Myocyte (in vitro differentiated cells): Measurements from ENCODE around the gene TNNI3K. TPM values are rescaled to one million over a fixed set of nuclear protein-coding genes. Genes with fewer than 3 reads are reported as not detected.

Experiments
- DNase-seq: peaks from one replicate; pipeline ENCODE4 v3.0.0-alpha.2; 2012; ENCODE audit warnings: low read depth
- total RNA-seq: library from RNA; depleted of rRNA; stranded (reverse); fragments of >200 nt; gene quantifications from 2 replicates; pipeline ENCODE4 v1.2.3, GENCODE V29; 2014

Gene TNNI3K
- total RNA-seq, 1 donor from 2014 or later, result 0.70 TPM

DNA sequence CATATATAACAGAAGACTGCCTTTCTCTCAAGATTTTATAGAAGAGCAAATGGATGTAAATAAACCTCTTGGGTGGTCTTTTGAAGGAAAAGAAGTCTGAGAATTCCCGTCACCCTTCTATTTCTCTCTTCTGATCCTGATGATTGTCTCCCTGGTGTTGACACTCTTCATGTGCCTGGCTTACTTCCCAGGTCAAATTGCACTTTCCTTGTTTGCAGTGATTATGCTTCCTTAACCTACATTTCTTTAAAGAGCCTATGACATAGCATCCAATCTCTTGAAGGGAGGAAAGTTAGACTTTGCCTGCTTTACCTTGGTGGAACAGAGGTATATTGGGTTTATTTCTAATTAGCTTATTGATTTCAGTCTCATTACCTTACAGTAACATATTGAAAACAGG is 197.1 kb downstream of the TNNI3K start:
- DNase-seq, result no peak

DNA sequence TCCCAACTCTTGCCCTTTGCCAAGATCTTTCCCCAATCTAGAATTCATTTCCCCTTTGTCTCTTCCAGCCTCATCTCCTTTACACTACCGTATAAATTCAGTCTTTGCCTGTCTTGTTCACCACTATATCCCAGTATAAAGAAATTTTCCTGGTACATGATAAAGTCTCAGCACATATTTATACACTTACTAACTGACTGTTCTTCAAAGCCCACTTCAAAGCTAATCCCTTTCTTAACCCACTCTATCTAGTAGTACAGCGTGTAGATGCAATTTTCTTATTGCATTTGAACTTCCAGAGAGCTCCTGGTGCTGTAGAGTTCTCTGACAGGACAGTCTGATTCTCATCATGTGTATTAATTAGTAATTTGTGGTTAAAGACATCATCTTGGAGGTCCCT is 199.1 kb downstream of the TNNI3K start:
- no peak for DNase-seq

DNA sequence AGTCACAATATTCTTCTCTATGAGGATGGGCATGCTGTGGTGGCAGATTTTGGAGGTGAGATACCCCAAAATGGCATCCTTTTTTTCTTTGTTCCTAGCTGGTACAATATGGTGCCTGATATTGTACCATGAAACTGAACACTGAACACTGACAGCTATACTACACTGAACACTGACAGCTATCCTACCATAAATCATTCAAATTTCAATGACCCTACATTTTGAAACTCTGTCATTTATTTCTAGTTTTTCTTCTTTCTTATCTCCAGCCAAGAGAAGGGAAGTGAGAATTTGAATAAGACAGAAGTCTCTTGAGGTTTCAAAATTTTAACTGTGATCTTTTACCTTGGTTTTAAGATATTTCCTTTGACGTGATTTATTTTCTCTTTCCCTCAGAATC is 200.9 kb downstream of the TNNI3K start:
- no peak for DNase-seq

DNA sequence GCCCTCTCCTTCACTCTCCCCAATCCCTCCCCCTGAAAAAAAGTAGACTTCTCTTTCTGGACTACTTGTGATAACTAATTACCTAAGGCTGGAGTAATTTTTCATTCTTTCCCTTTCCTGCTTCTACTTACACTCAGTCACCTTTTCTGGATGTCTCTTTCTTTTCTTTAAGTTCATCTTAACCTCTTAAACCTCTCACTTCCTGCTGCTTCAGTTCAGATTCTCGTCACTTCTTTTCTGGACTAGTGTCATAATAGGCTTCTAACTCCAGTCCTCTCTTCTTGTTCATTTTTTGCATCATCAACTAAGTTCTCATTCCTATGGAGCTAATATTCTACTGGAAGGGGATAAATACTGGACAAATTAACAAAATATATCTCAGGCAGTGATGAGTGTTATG is 201.8 kb downstream of the TNNI3K start:
- no peak for DNase-seq

DNA sequence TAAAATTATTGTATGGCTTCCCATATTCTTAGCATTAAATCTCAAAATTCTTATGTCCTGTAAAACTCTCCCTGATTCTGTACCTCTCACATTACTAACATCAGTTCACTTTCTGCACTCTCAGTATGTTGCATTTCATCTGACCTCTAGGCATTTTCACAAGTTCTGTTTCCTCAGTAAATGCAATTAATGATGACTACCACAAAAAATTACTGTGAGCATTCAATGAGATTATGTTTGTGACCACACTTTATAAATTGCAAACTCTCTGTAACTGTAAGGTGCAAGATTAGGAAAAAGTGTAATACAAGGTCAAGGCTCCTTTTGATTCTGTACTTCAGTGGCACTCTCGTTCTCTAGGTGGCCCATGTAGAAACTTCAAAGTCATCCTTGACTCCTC is 216.8 kb downstream of the TNNI3K start:
- DNase-seq, result no peak

DNA sequence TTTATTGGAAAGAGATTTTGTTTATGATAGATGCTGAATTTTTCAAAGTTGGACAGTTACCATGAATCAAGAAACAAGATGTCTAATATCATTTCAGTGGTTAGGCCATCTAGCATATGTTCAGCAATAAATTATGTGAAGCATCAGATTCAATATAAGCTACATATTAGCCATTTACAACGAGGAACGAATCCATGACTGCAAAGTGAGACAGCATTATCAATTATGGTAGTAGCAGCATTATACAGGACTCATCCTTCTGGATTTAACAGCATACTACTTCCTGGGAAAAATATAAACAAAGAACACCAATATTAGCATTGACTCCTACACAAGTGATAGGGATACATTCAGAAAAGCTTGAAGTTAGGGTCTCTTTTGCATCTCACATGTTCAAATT is 218.1 kb downstream of the TNNI3K start:
- no peak for DNase-seq

DNA sequence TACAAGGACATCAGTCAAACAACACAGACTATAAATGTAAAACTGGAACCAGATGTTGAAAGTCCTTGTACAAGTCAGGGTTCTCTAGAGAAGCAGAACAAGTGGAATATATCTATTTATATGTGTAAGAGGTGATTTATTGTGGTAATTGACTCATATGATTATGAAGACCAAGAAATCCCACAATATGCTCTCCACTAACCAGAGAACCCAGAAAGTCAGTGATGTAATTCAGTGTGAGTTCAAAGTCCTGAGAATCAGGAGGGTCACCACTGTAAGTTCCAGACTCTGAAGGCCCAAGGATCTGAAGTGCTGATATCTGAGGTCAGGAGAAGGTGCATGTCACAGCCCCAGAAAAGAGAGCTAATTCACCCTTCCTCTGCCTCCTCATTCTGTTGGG is 220.2 kb downstream of the TNNI3K start:
- DNase-seq, result no peak

DNA sequence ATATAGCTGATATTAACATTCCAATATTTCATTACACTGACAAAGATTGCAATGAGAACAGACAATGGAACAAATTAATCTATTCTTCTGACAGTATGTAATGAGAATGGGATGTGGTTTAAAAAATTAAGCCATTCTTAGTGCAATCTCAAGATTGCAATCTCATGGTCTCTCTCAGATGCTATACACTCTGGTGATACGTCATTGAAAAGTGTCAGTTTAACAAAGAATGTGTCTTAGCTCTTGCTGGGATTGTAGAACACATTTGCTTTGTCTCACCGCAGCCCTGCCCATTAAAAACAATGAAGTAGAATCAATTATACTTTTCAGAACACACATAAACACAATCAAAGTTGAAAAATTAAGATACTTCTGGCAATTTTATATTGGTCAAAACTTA is 222.1 kb downstream of the TNNI3K start:
- no peak for DNase-seq

DNA sequence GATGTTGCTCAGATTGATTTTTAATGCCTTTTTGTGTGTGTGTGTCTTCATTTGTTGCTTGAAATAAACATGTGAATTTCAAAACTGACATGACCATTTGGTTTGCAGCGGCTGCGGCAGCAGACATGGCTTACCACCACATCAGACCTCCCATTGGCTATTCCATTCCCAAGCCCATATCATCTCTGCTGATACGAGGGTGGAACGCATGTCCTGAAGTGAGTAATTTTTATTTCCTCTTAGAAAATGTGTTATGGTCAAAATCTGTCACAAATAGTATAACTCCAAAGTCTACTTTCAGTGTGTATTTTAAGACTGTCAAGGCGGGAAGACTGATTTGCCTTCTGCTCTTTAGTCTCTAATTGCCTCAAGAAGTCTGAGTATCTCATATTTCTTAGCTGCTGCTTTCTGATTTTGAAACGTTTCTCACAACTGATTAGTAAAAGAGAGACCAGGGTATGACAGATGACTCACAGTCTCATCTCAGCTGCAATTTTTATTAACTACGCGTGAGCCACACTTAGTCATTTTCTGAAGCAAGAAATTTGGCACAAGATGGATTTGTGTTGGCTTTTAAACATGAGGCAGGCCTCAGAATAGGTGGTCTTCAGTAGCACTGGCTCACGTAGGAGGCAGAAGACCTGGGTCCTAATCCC is 228.3 kb downstream of the TNNI3K start:
- no peak for DNase-seq

DNA sequence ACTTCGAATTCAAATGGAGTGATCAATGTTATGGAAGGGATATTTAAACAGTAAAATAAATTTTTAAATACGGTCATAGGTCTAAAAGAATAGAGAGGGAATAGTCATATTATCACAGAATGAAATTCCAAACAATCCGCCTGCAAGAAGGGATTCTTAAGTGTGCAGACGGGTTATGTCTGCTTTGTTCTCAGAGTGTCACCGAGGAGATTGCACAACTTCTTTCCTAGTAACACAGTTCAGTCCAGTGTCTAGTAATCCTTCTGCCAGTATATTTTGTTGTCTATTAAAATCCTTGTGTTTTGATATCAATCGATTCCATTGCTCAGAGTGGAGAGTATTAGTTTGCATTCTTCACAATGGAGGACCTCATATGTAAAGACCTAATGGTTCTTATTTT is 228.8 kb downstream of the TNNI3K start:
- DNase-seq, result no peak

DNA sequence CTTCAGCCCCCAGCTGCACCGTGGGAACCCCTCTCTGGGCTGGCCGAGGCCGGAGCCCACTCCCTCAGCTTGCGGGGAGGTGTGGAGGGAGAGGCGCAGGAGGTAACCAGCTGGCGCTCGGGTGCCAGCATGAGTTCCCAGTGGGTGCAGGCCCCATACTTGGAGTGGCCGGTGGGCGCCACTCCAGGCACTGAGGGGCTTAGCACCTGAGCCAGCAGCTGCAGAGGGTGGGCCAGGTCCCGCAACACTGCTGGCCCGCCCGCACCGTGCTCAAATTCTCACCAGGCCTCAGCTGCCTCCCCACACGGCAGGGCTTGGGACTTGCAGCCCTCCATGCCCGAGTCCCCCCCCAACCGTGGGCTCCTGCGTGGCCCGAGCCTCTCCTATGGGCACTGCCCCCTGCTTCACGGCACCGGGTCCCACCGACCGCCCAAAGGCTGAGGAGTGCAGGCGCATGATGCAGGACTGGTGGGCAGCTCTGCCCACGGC is 230.1 kb downstream of the TNNI3K start:
- no peak for DNase-seq

DNA sequence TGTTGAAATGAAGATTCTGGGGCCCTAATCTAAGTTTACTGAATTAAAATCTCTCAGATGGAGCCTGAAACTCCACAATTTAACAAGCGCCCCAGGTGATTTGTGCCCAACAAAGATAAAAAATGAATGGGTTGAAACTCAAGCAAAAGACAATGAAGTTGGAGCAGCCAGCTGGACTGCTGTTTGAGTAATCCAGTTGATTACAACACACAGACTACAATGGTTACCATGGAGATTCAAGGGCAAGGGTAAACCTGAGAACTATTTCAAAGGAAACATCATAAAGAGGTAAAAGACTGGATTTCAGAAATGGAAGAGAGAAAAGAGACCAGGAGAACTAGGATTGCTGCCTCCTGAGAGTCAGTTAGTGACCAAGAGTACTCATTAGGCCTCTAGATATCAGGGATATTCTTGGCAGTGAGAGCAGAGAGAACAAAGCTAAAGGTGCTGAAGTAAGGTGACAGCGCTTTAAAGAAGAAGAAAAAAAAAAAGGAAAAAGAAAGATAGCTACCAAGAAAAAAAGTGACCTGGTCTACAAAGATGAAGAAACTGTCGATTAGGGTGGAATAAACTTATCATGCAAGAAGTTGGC is 232.7 kb downstream of the TNNI3K start:
- no peak for DNase-seq

DNA sequence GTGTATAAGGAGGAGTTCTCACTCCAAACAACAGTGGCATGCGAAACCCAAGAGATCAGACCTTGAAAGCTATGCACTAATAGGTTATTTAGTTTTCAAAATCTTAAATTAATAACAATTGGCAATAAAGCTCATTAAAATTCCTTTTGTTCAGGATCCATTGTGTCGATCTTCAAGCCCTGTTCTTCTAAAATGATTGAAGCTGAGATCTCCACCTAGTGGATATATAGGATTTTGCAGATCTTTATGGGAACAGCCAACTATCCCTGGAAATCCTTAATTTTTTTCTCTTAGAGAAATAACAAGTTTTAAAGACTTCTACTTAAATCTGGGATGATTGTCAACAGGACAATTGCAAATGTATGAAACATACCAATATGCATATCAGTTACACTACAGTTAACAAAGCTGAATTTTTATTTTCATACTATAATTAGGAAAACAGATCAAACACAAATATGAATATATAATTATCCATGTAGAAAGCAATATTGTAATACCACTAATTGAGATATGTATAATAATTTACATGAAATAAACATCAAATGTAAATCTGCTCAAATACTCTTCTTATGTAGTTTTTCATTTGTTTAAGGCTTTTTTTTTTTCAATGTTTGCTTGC is 233.9 kb downstream of the TNNI3K start:
- peak; percentile 59 for DNase-seq

DNA sequence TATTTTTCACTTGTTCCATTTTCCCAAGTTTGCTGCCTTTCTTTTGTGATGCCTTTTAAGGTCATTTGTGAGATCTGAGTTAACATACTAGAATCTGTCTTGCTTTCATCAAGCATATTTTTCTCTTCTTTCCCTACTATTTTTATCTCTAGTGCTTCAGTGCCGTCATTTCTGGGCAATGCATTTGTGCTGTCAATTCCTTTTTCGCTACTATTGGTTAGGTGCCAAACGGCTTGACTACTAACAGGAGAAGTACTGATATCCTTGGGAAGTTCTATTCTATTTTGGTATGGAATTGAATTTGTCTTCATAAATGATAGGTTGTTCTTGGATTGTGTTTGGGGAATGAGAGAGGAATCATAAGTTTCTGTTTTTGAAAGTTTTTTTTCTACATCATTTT is 235.1 kb downstream of the TNNI3K start:
- no peak for DNase-seq

DNA sequence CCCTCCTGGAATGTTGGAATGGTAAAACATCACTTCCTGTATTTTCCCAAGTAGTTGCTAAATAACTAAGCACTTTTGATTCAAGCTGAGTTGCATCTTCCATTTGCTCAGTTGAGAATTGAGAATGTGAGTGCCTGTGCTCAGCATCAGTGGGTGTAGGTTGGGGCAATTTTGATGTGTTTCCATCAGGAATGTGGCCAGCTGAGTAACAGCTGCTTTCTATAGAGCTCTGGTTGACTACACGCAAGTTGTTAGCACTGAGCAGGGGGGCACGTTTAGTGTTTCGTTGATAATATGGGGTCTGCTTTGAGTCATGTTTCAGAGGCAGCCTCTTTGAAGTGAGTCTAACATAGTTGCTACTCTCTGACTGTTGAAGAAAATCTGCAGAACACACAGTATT is 235.7 kb downstream of the TNNI3K start:
- no peak for DNase-seq

DNA sequence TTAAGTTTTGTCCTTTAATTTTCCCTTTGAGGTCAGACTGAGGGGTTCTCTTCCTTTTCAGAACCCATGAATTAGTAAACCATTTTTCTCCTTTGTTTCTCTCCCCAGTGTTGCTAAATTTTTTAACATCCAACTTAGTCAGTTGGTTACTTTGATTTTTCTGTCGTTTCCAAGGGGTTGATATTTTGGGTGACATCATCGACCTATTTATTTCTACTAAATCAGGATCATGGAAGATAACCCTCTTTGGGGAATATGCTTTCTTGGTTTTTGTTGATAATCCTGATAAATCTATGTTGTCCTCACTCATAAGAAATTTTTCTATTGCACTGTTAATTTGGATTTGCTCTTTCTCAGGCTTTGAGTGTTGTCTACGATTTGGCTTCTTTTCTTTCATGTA is 236.3 kb downstream of the TNNI3K start:
- no peak for DNase-seq

DNA sequence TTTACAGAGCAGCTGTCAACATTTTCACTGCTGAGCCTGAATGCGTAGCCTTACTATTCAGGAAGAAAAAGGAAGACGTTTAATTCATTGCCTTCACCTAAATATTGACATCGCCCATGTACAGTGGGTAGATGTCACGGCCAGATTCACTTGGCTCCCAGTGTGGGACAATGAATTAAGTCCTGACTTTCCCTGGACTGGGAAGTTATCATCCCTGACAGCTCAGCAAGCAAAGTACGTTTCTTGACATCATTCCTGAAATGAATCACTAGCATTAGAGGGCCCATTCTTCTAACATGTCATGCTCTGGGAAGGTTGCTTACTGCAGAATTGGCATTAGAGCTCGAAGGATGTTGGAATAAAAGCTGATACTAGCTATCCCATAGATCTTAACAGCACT is 239.4 kb downstream of the TNNI3K start:
- DNase-seq, result no peak

DNA sequence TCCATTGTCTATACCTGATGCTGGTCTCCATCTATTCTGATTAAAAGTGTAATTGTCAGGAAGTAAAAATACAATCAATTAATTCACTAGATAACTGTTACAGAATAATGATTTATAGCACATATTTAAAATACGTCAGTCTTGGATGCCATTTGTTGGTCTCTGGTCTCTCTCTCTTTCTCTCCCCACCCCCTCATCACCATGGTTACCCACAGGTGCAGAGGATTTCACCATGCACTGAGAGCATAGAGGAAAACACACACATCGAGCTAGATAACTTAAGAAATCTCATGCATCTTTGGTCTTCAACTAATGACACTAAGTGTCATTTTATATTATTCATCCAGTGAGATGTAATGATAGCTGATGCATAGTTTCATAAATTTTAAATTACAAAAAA is 243.8 kb downstream of the TNNI3K start:
- no peak for DNase-seq

DNA sequence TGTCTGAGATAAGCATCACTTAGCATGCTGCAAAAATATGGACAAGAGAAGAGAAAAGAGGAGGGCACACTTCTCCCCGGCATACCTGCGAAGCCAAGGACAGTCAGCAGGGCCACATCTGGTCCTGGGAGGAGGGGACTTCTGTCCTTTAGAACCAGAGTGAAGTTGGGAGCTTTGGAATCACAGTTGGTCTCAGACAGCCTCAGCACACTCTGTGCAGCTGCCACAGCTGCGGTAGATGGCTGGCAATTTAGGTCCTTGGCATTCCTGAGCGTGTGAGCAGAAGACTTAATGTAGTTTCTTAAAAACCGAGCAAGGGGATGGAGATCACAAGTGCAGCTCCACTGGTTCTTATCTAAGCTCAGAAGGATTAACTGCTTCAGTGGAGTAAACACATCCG is 244.9 kb downstream of the TNNI3K start:
- peak; percentile 24 for DNase-seq

DNA sequence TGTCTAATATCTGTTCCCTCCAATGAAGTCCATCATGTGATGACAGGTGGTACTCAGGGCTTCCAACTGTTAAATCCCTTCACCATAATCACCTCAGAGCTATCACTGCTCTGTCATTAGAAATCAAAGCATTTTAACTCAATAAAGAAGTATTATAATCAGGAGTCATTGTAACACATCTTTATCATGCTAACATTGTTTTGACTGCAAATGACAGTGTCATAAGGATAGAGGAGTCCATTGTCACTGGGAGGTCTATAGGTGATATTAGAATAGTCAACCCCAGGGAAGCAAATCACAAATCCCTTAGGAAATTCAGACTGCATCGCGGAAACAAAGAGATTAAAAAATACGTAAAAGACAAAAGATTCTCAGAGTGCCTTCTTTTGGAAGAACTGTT is 246.4 kb downstream of the TNNI3K start:
- no peak for DNase-seq

DNA sequence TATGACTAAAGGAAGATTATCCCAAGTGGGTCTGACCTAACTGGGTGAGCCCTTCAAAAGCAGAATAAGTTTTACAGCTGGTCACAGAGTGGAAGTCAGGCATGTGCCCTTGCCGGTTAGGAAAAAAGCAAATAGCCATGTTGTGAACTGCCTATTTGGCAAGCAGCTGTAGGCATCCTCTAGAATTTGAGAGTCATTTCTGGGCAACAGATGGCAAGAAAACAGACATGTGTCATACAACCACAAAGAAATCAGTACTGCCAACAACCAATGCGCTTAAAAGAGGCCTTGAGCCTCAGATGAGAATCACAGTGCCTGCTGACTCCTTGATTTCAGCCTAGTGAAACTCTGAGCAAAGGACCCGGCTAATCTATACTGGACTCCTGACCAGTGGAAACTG is 250.4 kb downstream of the TNNI3K start:
- peak; percentile 44 for DNase-seq

DNA sequence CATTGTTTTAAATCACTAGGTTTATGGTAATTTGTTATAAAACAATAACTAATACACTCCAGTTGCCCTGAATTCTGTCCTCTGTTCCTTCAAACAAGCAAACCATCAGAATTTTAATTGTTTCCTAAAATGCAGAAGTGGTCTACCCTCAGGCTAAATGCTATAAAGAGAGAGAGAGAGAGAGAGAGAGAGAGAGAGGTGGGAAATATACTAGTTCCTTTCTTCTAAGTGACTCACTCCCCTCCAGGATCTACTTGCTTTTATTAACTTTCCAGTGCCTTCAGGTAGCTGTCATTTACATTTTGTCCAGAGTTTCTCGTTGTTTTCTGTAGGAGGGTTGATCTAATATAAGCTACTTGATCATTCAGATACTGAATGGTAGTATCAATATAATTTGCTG is 250.8 kb downstream of the TNNI3K start:
- DNase-seq, result no peak

DNA sequence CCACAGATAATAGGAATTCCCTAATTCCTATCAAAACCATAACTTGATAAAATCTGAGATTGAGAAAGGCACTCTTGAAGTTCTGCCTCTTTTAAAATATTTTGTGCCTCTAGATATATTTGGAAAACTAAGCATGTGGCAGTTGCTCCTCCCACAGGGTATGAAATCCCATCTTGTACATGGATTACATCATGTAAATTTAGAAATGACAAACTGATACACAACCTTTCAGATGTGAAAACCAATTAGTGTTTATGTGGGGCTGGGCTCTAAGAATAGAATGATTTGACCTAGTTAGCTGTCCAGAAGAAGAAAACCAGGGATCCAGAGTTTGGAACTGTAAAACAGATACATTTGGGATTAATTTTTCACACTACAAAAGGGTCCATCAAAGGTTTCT is 261.5 kb downstream of the TNNI3K start:
- DNase-seq, result no peak
